GM12873 (cell line): ENCODE measurements around the gene CYP3A5.

ENCODE experiments used
- CTCF ChIP-seq: IDR thresholded peaks from 2 replicates; pipeline ENCODE4 v1.5.1; 2012; ENCODE audit warnings: low read depth, mild to moderate bottlenecking, moderate library complexity, low read length, control low read depth; ENCODE audit not compliant: insufficient read depth; ENCODE audit errors: missing control alignments

CYP3A5 gene

DNA sequence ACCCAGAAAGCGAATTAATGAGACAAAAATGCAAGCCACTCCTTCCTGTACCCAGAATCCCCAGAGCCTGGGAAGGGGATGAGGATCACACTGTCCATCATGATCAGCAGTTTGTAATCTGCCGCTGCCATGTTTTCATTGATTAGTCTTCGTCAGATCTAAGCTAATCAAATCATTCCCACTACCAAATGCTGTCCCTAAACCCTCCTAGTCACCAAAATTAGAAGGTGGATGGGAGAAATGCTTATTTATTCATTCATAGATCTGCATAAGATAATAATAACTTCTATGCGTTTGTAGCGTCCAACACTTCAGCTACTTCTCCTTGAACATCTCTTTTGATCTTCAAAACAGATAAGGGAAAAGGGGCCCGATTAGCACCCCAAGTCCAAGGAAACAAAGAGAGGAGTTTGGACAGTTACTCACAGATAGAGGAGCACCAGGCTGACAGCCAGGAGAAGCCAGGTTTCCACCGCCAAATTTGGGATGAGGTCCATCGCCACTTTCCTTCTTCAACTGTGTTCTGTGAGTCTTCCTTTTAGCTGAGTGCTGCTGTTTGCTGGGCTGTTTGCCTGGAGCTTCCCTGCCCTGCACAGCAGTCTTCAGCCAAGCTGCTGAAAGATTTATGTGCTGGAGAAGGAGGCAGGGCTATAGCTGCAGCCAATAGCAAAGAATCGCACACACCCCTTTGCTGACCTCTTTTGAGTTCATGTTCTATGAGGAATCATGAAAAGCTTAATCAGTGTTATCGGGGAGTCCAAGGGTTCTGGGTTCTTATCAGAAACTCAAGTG, at the start of gene CYP3A5:
CYP3A5 (minus strand) TSS at position 597 of the 792 bp plus-strand sequence; CDS start at position 497, 100 bp downstream.
- no peak for TF ChIP-seq CTCF

GRCh38 chr7:99728615-99729014, 48.8 kb upstream of the CYP3A5 start:
- no peak for TF ChIP-seq CTCF

DNA sequence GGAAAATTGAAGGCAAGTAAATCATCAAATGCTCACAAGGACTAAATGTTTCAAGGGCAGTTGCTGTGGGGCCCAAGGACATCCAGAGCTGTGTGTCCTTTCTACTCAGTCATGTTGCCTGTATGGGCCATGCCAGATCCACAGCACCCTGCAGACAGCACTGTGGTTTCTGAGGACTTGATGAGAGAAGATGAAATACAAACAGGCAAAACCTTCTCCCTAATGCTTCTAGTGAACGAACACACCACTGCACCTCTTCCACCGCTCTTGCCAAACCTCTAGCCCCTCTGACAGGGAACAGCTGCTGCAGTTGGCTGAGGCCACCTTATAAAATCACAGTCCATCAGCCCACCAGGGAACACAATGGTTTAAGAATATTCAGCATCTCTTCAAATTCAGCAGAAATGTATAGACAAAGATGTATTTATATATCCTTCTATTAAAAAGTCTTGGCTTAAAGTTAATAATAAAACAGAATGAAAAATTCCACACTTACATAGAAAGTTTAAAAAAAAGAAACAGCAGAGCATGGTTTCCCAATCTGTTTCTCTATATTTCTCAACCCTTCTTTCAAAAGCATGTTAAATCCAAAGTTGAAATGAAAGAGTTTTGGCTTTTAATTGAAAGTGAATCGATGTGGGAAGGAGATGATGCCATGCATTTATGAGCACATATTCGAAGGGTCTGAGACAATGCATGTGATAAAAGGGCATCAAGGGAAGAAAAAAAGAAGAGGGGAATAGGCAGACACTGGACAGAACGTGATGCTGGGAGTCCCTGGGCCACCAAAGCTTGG, 41.2 kb upstream of the CYP3A5 start:
- no peak for TF ChIP-seq CTCF

GRCh38 chr7:99719996-99720769, 40.4 kb upstream of the CYP3A5 start:
- TF ChIP-seq CTCF: no peak

DNA sequence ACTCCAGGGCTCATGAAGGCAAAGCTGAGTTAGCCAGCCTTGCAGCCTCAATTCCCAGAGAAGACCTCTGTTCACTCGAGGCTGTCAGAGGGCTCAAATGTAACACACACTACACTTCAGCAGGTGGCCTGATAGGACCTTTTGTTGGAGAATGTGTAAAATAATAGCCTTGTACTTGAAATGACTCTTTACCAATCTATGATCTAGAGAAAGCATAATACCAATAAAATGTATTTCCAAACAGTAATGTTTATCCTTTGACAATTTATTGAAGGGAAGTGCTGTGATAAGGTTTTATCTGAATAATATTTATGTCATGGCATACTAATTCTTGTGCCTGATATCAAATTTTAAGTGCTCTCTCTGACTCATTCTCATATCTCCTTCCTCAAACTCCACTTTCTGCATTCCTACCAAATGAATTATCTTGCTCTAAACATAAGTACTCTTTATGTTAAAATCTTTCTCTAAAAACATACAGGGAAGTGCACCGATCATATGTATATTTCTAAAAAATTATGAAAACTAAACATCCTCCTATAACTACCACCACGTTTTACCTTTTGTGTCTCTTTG, 34.3 kb upstream of the CYP3A5 start:
- TF ChIP-seq CTCF: no peak

- TF ChIP-seq CTCF: no peak
Measured at GRCh38 chr7:99709838-99710578, 30.2 kb upstream of the CYP3A5 start.
